Prostate gland (tissue), 2 donors: Measurements from ENCODE around the gene DMD.

Source experiments
- CTCF ChIP-seq, 4 experiments: fragments of 200-600 bp in 2 of 4; fragments of 450-650 bp in 2 of 4; sonication (generic) in 2 of 4; IDR thresholded peaks; 1 replicate in 3 of 4; 2 replicates in 1 of 4; pipeline ENCODE4 v1.5.1; 2016 to 2019; ENCODE audit warnings: antibody characterized with exemption in 4 of 4, mild to moderate bottlenecking in 2 of 4, moderate library complexity in 2 of 4
- POLR2A ChIP-seq: fragments of 450-650 bp; IDR thresholded peaks from one replicate; pipeline ENCODE4 v1.6.1; 2016; ENCODE audit warnings: antibody characterized with exemption, mild to moderate bottlenecking
- POLR2AphosphoS5 ChIP-seq: sonication (generic); formaldehyde crosslinking; IDR thresholded peaks from one replicate; pipeline ENCODE4 v1.6.1; 2017; ENCODE audit warnings: antibody characterized with exemption

- no peak for TF ChIP-seq CTCF (IDR thresholded peaks at IDR 0.05)
- TF ChIP-seq POLR2A = no peak
- no peak for TF ChIP-seq POLR2AphosphoS5
Observed at GRCh38 chrX:31629195-31629594, 1582.2 kb downstream of the DMD start.
